ENCODE results near the gene MPPED1. TPM values are rescaled to one million over a fixed set of nuclear protein-coding genes. Genes with fewer than 3 reads are reported as not detected.

Gene MPPED1
- total RNA-seq, 1 experiment from 2014 or later, result not detected

GRCh38 chr22:43377548-43377895 is 34.3 kb upstream of the MPPED1 start:
- H3K4me1 Mint-ChIP-seq (ENCODE audit: insufficient read depth, unreplicated experiment), result no peaks in the 10 kb centered on the region
- TF ChIP-seq, protein P1, sequence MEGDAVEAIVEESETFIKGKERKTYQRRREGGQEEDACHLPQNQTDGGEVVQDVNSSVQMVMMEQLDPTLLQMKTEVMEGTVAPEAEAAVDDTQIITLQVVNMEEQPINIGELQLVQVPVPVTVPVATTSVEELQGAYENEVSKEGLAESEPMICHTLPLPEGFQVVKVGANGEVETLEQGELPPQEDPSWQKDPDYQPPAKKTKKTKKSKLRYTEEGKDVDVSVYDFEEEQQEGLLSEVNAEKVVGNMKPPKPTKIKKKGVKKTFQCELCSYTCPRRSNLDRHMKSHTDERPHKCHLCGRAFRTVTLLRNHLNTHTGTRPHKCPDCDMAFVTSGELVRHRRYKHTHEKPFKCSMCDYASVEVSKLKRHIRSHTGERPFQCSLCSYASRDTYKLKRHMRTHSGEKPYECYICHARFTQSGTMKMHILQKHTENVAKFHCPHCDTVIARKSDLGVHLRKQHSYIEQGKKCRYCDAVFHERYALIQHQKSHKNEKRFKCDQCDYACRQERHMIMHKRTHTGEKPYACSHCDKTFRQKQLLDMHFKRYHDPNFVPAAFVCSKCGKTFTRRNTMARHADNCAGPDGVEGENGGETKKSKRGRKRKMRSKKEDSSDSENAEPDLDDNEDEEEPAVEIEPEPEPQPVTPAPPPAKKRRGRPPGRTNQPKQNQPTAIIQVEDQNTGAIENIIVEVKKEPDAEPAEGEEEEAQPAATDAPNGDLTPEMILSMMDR (IDR thresholded peaks at IDR 0.05; ENCODE audit: unreplicated experiment), result no peak
- no peaks in the 10 kb centered on the region for H3K36me3 Mint-ChIP-seq (ENCODE audit: insufficient read depth, unreplicated experiment)
- no peak for DNase-seq (ENCODE audit: unreplicated experiment)
- ChIA-PET POLR2A (interaction anchor here (0.7 kb wide), 1 partner anchor 334 kb away, joined by 5 read pairs; no protein-coding TSS in a partner anchor), CTCF (interaction anchor here (0.6 to 1.1 kb wide), 6 partner anchors 26 to 660 kb away, joined by 3 to 5 read pairs (median 4); no protein-coding TSS in a partner anchor)
- H3K27ac Mint-ChIP-seq (ENCODE audit: low read depth, unreplicated experiment), result no peak overlapping the region
- H3K9me3 Mint-ChIP-seq (ENCODE audit: unreplicated experiment), result no peaks in the 10 kb centered on the region
- no TSS peak for BruUV-seq (replicated peaks)
- H3K27me3 Mint-ChIP-seq (ENCODE audit: insufficient read depth, unreplicated experiment), result peaks cover 75% of the 10 kb centered on the region
- no peak overlapping the region for H3K4me3 Mint-ChIP-seq (ENCODE audit: unreplicated experiment)
- intact Hi-C loops (cut with micrococcal nuclease), result no loop called here

DNA sequence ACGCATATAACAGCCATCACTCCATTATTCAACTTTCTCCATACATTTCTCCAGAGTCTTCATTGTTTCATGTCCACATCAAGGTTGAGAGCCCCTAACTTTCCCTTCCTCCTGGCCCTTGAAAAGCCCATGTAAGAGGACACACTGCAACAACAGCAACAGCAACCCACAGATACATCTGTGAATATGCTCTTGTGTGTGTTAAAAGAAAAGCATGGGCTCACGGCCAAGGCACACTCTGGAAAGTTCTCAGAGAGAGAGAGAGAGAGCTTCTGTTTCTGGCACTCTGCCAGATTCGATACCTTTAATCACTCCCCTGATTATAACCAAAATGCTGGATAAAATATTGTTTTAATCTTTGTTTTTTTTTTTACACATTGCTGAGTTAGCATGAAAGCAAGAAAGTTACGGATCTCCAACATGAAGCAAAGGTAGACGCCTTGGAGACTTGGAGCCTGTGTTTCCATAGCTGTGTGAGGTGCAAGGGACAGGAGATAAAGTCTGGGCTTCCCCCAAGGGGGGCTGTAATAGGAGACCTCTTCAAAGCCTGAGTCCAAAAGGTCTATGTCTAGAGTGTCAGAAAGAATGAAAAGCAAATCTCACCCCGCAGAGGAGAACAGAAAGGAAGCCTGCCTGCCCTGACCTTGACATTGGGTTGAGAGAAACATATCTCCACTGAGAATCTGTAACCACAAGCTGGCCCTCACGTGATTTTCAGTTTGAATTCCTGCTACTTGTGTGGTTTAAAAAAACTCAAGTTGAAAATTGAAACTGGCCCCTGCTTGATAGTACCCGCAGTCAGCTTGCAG is 33.7 kb upstream of the MPPED1 start:
- BruUV-seq (replicated peaks), result no TSS peak
- H3K27ac Mint-ChIP-seq (ENCODE audit: low read depth, unreplicated experiment), result no peak overlapping the region
- H3K4me1 Mint-ChIP-seq (ENCODE audit: insufficient read depth, unreplicated experiment), result no peaks in the 10 kb centered on the region
- intact Hi-C loops (cut with micrococcal nuclease), result no loop called here
- peaks cover 81% of the 10 kb centered on the region for H3K27me3 Mint-ChIP-seq (ENCODE audit: insufficient read depth, unreplicated experiment)
- no peaks in the 10 kb centered on the region for H3K9me3 Mint-ChIP-seq (ENCODE audit: unreplicated experiment)
- no peak overlapping the region for H3K4me3 Mint-ChIP-seq (ENCODE audit: unreplicated experiment)
- CTCF ChIA-PET, result interaction anchor here (0.5 to 1.4 kb wide), 6 partner anchors 27 to 1665 kb away, joined by 3 to 5 read pairs (median 4); no protein-coding TSS in a partner anchor
- DNase-seq (ENCODE audit: unreplicated experiment), result no peak
- POLR2A ChIA-PET, result interaction anchor here (0.7 kb wide), 1 partner anchor 333 kb away, joined by 5 read pairs; no protein-coding TSS in a partner anchor
- H3K36me3 Mint-ChIP-seq (ENCODE audit: insufficient read depth, unreplicated experiment), result no peaks in the 10 kb centered on the region
- TF ChIP-seq, protein P1 (IDR thresholded peaks at IDR 0.05; ENCODE audit: unreplicated experiment), result no peak

- H3K27me3 Mint-ChIP-seq (ENCODE audit: insufficient read depth, unreplicated experiment), result peaks cover 92% of the 10 kb centered on the region
- POLR2A ChIA-PET, result no interaction called here
- CTCF ChIA-PET, result interaction anchor here (5.1 to 6.5 kb wide), 2 partner anchors 108 to 150 kb away, joined by 34 to 61 read pairs; no protein-coding TSS in a partner anchor
- BruUV-seq (replicated peaks), result no TSS peak
- intact Hi-C loops (cut with micrococcal nuclease), result no loop called here
- no peak for DNase-seq (ENCODE audit: unreplicated experiment)
- TF ChIP-seq, protein P1 (IDR thresholded peaks at IDR 0.05; ENCODE audit: unreplicated experiment), result no peak
- no peak overlapping the region for H3K4me3 Mint-ChIP-seq (ENCODE audit: unreplicated experiment)
- H3K9me3 Mint-ChIP-seq (ENCODE audit: unreplicated experiment), result no peaks in the 10 kb centered on the region
- H3K4me1 Mint-ChIP-seq (ENCODE audit: insufficient read depth, unreplicated experiment), result no peaks in the 10 kb centered on the region
- H3K36me3 Mint-ChIP-seq (ENCODE audit: insufficient read depth, unreplicated experiment), result no peaks in the 10 kb centered on the region
- no peak overlapping the region for H3K27ac Mint-ChIP-seq (ENCODE audit: low read depth, unreplicated experiment)
These were observed 30.1 kb upstream of the MPPED1 start for GRCh38 chr22:43381693-43382092.

- H3K27ac Mint-ChIP-seq (ENCODE audit: low read depth, unreplicated experiment), result no peak overlapping the region
- ChIA-PET POLR2A (no interaction called here), CTCF (interaction anchor here (0.6 to 6.5 kb wide), 12 partner anchors 13 to 483 kb away, joined by 3 to 61 read pairs (median 4); no protein-coding TSS in a partner anchor)
- TF ChIP-seq, protein P1 (IDR thresholded peaks at IDR 0.05; ENCODE audit: unreplicated experiment), result no peak
- no peak for DNase-seq (ENCODE audit: unreplicated experiment)
- H3K36me3 Mint-ChIP-seq (ENCODE audit: insufficient read depth, unreplicated experiment), result no peaks in the 10 kb centered on the region
- BruUV-seq (replicated peaks), result no TSS peak
- H3K9me3 Mint-ChIP-seq (ENCODE audit: unreplicated experiment), result no peaks in the 10 kb centered on the region
- H3K27me3 Mint-ChIP-seq (ENCODE audit: insufficient read depth, unreplicated experiment), result peaks cover 100% of the 10 kb centered on the region
- intact Hi-C loops (cut with micrococcal nuclease), result loop anchor here (1.0 kb wide), 2 partner anchors 111 to 154 kb away; no protein-coding TSS in a partner anchor
- no peak overlapping the region for H3K4me3 Mint-ChIP-seq (ENCODE audit: unreplicated experiment)
- no peaks in the 10 kb centered on the region for H3K4me1 Mint-ChIP-seq (ENCODE audit: insufficient read depth, unreplicated experiment)
These were observed 27.0 kb upstream of the MPPED1 start for GRCh38 chr22:43384863-43385262.

All from MCF 10A (cell line).